NAMALWA (cell line): ENCODE measurements around the gene ITPK1.
A peak's percentile ranks its signal among the peaks of the same experiment; 100 is the strongest.

Source experiments
- DNase-seq: peaks from one replicate; pipeline ENCODE4 v3.0.0-alpha.2; 2015; ENCODE audit warnings: low spot score

Gene ITPK1

GRCh38 chr14:93027810-93028723 is 87.7 kb downstream of the ITPK1 start:
- no peak for DNase-seq

- no peak for DNase-seq
Observed at GRCh38 chr14:93026339-93026738, 89.4 kb downstream of the ITPK1 start.

- no peak for DNase-seq
Observed at GRCh38 chr14:93025055-93025454, 90.7 kb downstream of the ITPK1 start.

GRCh38 chr14:93024493-93024892 is 91.2 kb downstream of the ITPK1 start:
- DNase-seq, result no peak

DNA sequence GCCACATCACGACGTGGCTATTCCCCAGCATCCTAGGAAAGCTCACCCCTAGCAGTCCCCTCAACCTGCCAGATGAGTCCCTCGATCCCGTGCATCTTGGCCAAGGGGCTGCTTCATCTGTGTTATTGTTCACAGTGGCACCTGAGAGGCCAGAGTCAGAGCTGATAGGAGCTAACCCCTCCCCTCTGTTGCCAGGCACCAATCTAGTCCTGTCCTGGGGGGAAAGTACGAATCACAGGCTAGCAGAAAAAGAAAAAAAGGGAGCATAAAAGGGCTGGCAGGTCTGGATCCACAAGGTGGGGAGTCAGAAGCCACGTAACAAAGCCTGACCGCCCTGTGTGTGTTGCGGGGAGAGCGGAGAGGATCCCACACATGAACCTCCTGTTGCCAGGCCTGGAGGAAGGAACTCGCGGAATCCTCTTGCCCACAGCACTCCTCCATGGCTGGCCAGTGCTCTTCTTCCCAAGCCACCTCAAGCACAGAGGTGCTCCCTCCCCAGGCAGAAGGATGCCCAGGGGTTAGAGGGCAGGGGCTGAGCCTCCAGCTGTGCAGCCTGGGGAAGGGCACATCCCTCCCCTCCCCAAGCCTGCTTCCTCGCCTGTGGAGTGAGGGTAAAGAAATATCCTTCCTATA is 91.8 kb downstream of the ITPK1 start:
- DNase-seq, result no peak

GRCh38 chr14:93023039-93023438 is 92.7 kb downstream of the ITPK1 start:
- peak; percentile 47 for DNase-seq

DNA sequence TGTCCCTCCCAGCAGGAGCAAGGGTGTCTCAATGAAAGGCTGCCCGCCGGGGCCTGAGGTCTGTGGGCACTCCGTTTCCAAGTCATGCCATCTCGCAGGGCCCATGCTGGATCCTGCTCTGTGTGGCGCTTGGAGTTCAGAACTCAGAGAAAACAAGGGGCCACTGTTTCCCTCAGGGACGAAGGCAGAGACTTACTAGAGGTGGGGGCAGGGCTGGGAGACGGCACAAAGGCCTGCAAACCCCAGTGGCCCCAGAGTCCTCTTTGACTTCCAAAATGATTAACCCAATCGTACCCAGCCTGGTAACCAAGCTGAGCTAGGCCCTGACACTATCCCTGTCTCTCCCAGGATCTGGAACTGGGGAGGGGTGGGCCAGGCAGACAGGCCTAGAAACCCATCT is 95.8 kb downstream of the ITPK1 start:
- DNase-seq, result no peak

- DNase-seq, result no peak
Observed at GRCh38 chr14:93019367-93019843, 96.3 kb downstream of the ITPK1 start.

- DNase-seq, result no peak
Observed at GRCh38 chr14:93018366-93018765, 97.4 kb downstream of the ITPK1 start.

GRCh38 chr14:93017898-93018297 is 97.8 kb downstream of the ITPK1 start:
- DNase-seq, result no peak

- no peak for DNase-seq
Observed at GRCh38 chr14:93017301-93017797, 98.4 kb downstream of the ITPK1 start.

DNA sequence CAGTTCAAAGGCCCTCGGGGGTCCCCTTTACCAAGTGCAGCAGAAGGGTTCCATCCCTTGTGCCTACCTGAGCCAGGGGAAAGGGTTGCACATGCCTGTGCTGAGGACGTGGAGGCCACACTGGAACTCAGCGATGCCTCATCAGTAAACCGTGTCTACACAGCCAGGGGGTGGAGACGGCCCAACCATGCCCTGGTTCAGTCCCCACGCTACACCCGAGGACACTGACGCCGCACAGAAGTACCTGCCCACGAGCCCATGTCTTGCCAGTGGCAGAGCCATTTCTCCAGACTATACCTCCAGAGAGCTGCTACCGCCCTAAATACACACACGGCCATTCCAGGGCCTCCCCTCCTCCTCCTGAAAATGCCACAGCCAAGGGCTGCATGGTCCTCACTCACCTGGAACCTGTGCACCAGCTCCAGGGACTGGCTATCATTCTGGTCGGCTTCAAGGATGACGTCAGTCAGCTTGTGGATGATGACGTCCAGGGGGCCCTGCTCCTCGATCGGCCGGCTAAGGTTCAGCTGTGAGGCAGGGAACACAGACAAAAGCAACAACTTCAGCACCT is 99.4 kb downstream of the ITPK1 start:
- no peak for DNase-seq

GRCh38 chr14:93015505-93015904 is 100.2 kb downstream of the ITPK1 start:
- DNase-seq, result no peak

DNA sequence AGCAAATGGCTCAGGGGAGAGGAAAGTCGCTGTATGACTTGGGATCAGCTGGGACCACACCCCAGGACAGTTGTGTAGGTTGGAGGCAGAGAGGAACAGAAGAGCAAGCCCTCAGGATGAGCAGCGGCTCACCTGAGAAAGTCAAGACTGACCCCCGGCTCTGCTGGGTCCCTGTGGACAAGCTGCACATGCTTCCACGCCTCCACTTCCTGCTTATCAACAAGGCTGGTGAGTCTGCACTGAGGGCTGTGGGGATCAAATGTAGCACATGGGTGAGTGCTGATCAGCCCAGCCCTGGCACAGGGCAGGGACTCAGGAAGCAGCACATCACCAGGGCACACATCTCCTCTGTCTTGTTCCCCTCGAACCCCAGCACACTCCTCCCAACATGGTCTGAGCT is 100.7 kb downstream of the ITPK1 start:
- DNase-seq, result no peak

DNA sequence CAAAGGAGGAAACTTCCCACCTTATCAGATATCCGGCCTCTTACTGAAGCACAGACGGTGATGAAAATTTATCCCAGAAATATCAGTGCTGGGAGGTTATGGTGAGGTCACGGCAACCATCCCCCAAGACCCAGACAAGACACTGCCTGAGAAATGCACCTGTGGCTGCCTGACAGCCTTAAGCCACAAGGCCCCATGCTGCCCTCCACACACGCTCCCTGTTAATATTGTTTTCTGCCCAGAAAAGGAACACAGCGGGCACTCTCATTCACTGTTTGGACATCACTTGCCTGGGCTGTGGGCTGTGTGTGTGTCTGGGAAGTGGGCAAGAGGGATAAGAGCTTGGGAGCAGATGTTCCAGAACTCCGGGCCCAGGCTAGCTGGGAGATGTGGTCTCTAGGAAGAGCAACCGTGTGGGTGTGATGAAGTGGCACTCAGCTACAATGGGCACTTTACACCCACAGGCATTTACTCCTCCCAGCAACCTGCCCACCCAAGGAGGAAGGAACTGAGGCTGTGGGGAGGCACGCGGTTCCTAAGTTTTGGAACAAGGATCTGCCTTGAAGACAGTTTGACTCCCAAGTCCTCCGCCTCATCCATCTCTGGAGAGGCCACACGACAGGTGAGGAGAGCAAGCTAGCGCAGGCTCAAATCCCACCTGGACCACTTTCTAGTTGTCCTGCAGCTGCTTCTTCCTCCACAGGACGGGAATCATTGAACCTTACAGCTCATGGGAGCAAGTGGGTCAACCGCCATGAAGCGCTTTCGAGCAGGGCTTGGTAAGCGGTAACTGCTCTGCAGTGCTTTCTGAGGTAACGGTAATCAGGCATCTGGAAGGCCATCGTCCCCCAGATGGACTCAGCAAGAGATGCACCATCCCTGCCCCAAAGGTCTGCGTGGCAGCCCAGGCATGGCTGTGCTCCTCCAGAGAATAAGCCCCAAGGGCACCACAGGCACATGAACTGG is 101.4 kb downstream of the ITPK1 start:
- no peak for DNase-seq

GRCh38 chr14:93012951-93013719 is 102.6 kb downstream of the ITPK1 start:
- DNase-seq, result no peak

DNA sequence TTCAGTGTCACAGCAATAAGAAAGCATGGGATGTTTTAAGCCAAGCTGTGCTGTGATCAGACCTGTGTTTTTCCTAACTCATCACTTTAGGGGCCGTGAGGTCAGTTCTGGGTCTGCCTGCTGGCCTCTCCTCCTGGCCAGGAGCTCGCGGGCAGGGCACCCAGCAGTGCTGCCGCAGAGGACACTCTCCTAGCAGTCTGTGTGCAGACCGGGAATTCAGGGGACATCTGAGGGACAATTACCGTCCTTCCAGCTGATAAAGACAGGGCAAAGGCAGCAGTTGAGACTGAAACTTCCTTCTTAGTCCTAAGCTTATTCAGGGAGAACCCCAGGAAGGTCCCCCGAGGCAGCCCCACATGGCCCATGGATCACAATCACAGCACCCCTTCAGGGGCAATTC is 103.2 kb downstream of the ITPK1 start:
- no peak for DNase-seq

DNA sequence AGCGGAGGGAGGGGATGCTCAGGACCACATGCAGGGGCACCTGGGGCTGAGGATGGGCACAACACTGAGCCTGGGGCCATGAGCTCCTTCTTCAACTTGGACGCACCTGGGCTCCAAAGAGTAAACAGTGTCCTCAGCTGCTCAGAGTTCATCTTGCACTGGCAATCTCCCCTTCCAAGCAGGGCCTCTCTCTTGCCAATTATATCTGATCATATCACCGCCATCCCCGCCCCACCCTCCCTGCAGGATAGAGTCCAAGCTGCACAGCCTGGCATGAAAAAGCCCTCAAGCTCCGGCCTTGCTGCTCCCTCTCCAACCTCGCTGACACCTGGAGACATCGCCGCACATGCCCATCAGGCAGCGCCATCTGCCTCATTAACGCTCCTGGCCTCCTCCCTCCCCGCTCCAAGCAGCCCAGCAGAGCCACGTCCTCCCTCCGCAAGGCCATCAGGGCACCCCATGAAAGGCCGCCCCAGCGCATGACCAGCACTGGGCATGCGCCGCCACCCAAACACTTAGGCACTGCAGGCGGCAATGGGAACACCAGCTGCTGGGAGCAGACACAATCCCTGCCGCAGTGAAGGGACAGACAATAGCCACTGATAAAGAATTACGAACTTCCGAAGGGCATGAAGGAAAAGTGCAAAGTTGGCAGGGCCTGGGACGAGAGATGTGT is 103.9 kb downstream of the ITPK1 start:
- no peak for DNase-seq

GRCh38 chr14:93011141-93011529 is 104.6 kb downstream of the ITPK1 start:
- DNase-seq, result no peak

DNA sequence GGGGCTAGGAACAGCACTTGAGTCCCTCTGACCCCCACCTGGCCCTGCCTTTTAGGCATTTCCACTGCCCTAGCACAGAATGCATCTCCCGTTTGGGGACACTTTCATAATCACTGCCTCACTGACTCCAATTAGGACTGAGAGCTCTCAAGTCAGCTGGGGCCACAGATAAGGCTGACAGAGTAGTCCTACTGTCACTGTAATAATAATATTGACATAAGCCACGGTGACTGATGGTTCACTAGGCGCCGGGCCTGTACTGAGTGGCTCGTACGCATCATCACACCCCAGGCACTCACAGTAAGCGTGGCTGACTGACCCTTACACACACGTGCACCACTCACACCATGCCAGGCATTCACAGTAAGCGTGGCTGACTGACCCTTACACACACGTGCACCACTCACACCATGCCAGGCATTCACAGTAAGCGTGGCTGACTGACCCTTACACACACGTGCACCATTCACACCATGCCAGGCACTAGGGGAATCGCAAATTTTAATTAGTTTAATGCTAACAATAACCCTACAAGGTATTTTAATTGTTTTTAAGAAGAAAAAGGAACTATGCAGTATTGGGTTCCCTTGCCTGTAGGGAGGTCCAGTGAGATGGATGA is 105.1 kb downstream of the ITPK1 start:
- DNase-seq, result no peak
